Testis (tissue), 3 donors: Measurements from ENCODE around the gene ZNF618. TPM values are rescaled to one million over a fixed set of nuclear protein-coding genes. Genes with fewer than 3 reads are reported as not detected.

ENCODE experiments used
- DNase-seq: peaks from one replicate; pipeline ENCODE4 v3.0.0-alpha.2; 2019
- H3K27ac ChIP-seq, 2 donors: fragments of 200-600 bp; sonication (generic); one replicate each; pipeline ENCODE4 v1.5.1; 2019
- H3K27me3 ChIP-seq: fragments of 200-600 bp; sonication (generic); one replicate; pipeline ENCODE4 v1.5.1; 2019
- H3K36me3 ChIP-seq: fragments of 200-600 bp; sonication (generic); one replicate; pipeline ENCODE4 v1.5.1; 2017; ENCODE audit warnings: low read depth; ENCODE audit errors: missing control alignments
- H3K4me1 ChIP-seq: fragments of 200-600 bp; sonication (generic); one replicate; pipeline ENCODE4 v1.5.1; 2019
- H3K4me3 ChIP-seq, 2 donors: fragments of 200-600 bp; sonication (generic); one replicate each; pipeline ENCODE4 v1.5.1; 2017 to 2019
- H3K9me3 ChIP-seq: fragments of 200-600 bp; sonication (generic); one replicate; pipeline ENCODE4 v1.5.1; 2017
- POLR2A ChIP-seq: fragments of 450-650 bp; IDR thresholded peaks from one replicate; pipeline ENCODE4 v1.6.1; 2017; ENCODE audit warnings: antibody characterized with exemption, mild to moderate bottlenecking, moderate library complexity
- WGBS, 2 donors: methylation state at CpG; one replicate each; pipeline ENCODE4 v1.1.5; 2018; 5-methylcytosine and 5-hydroxymethylcytosine counted together
- intact Hi-C: fragments of 100-400 bp; cut with DNase I; formaldehyde crosslinking; loops from one replicate; pipeline ENCODE4 v1.15.1; 2023; ENCODE audit warnings: low total_unique reads
- polyA plus RNA-seq: library from polyadenylated mRNA; stranded (reverse); fragments of 350-450 nt; fragmentation: Illumina TruSeq; extraction: RNeasy Lipid Tissue Mini Kit (QIAGEN cat#74804); gene quantifications from one replicate; pipeline ENCODE4 v1.2.3, GENCODE V29; 2014; ENCODE audit warnings: low read depth, low replicate concordance; ENCODE audit not compliant: insufficient read depth
- total RNA-seq, 2 donors: library from RNA; depleted of rRNA; stranded (reverse); fragments of >200 nt; gene quantifications; one replicate each; pipeline ENCODE4 v1.2.3, GENCODE V29; 2016
- TF ChIP-seq, protein P1 (sequence below), 3 experiments: fragments of 450-650 bp in 2 of 3; fragments of 200-600 bp in 1 of 3; sonication (generic) in 1 of 3; IDR thresholded peaks; one replicate each; pipeline ENCODE4 v1.5.1; 2016 to 2019; ENCODE audit warnings: antibody characterized with exemption in 3 of 3, mild to moderate bottlenecking in 2 of 3, moderate library complexity in 1 of 3

ZNF618 gene
- total and polyA plus RNA-seq, 3 donors from 2014 or later, result 6.8 to 15.2 (median 14.6) TPM

DNA sequence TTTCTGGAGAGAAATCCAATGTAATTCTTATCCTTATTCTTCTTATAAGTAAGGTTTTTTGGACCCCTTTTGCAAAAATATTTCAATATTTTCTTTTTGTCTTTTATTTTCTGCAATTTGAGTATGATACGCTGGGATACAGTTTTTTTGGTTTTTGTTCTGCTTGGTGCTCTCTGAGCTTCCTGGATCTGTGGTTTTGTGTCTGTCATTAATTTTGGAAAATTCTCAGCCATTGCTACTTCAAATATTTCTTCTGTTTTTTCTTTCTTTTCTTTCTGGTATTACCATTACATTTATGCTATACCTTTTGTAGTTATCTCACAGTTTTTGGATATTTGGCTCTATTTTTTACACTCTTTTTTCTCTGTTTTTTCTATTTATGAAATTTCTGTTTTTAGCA lies 50.1 kb downstream of the ZNF618 start:
- intact Hi-C loops, result no loop called here
- Histone ChIP-seq H3K27me3 (no peaks in the 10 kb centered on the region), H3K9me3 (no peaks in the 10 kb centered on the region), H3K36me3 (no peaks in the 10 kb centered on the region), H3K4me3 (no peak overlapping the region), H3K4me1 (no peaks in the 10 kb centered on the region), H3K27ac (no peak overlapping the region)
- no peak for DNase-seq
- TF ChIP-seq, protein P1, sequence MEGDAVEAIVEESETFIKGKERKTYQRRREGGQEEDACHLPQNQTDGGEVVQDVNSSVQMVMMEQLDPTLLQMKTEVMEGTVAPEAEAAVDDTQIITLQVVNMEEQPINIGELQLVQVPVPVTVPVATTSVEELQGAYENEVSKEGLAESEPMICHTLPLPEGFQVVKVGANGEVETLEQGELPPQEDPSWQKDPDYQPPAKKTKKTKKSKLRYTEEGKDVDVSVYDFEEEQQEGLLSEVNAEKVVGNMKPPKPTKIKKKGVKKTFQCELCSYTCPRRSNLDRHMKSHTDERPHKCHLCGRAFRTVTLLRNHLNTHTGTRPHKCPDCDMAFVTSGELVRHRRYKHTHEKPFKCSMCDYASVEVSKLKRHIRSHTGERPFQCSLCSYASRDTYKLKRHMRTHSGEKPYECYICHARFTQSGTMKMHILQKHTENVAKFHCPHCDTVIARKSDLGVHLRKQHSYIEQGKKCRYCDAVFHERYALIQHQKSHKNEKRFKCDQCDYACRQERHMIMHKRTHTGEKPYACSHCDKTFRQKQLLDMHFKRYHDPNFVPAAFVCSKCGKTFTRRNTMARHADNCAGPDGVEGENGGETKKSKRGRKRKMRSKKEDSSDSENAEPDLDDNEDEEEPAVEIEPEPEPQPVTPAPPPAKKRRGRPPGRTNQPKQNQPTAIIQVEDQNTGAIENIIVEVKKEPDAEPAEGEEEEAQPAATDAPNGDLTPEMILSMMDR (IDR thresholded peaks at IDR 0.05), result no peak
- TF ChIP-seq POLR2A, result no peak
- WGBS, 2 donors, result 95% methylated on average over 1 of the region's 1 CpG

DNA sequence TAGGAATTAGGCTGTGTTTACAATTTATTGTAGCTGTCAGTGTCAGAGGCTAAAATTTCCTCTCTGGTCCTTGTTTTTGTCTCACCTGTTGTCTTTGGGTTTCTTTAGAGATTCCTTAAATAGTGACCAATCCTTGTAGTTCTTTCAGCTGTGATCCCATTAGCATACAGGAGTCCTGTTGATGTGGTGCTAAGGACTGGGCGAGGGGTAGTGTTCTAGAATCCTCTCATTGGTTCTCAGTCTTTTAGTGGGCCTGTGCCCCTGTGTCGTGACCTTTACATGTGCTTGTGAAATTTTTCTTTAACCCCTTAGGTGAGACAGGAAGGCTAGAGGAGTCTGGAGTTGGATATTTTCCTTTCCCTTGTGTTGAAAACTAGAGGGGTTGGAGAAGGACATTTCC lies 51.2 kb downstream of the ZNF618 start:
- H3K36me3 ChIP-seq, result no peaks in the 10 kb centered on the region
- no peaks in the 10 kb centered on the region for H3K4me1 ChIP-seq
- no peaks in the 10 kb centered on the region for H3K27me3 ChIP-seq
- TF ChIP-seq POLR2A, result no peak
- TF ChIP-seq, protein P1 (IDR thresholded peaks at IDR 0.05), result no peak
- no peak overlapping the region for H3K4me3 ChIP-seq
- H3K9me3 ChIP-seq, result no peaks in the 10 kb centered on the region
- intact Hi-C loops, result no loop called here
- 41 to 43% methylated on average over 2 of the region's 2 CpGs for WGBS, 2 donors
- H3K27ac ChIP-seq, result no peak overlapping the region
- no peak for DNase-seq

DNA sequence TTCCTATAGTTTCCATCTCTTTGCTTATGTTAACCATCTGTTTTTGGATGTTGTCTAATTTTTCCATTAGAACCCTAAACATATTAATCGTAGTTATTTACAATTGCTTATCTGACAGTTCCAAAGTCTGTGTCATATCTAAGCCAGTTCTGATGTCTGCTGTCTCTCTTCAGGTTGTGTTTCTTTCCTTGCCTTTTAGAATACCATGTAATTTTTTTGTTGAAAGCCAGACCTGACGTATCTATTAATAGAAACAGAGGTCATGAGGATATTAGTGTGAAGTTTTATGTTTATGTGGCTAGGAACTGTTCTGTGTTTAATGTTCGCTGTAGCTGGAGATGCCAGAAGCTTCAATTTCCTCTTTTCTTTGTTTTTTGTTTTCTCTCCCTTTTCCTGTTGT lies 52.2 kb downstream of the ZNF618 start:
- Histone ChIP-seq H3K9me3 (no peaks in the 10 kb centered on the region), H3K36me3 (no peaks in the 10 kb centered on the region), H3K4me1 (no peaks in the 10 kb centered on the region), H3K27ac (no peak overlapping the region), H3K27me3 (no peaks in the 10 kb centered on the region), H3K4me3 (no peak overlapping the region)
- 56 to 60% methylated on average over 3 of the region's 3 CpGs for WGBS, 2 donors
- DNase-seq, result no peak
- TF ChIP-seq POLR2A, result no peak
- TF ChIP-seq, protein P1 (IDR thresholded peaks at IDR 0.05), result no peak
- intact Hi-C loops, result no loop called here

DNA sequence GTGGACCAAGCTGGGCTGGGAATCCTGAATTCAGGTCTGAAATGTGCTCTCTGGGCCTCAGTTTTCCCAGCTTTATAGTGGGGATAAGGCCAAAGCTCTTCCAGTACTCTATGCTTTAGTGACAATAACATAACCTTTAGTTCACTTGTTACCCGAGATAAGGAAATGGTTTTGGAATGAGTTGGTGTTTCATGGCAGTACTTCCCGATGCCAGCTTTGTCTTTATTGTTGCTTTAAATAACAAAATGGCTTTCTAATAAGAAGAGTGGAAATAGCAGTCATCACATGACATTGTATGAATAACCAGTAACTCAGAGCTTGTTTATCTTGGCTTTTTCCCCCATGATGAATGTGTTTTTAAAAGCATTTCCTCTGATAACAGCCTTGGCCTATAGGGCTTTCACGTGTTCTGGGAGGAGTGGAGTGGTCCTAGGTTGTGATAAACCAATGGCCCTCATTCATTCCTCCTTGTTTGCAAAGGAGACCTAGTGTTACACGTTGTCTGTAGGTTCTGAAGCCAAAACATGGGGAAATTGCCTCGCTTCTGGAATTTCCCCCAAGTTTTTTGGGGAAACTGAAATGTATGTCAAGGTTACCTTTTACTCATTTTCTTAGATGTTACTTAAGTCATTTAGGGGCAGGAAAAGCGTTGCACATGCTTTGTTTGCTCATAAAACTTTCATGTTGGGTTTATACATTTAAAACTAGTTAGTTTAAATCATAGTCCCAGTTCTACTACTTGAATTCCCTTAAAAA lies 53.7 kb downstream of the ZNF618 start:
- no peak for DNase-seq
- intact Hi-C loops, result no loop called here

More for the DNA sequence above, 53.7 kb downstream of the ZNF618 start:
- Histone ChIP-seq H3K9me3 (no peaks in the 10 kb centered on the region), H3K4me1 (no peaks in the 10 kb centered on the region), H3K27me3 (no peaks in the 10 kb centered on the region), H3K27ac (no peak overlapping the region), H3K4me3 (no peak overlapping the region), H3K36me3 (no peaks in the 10 kb centered on the region)
- WGBS, 2 donors, result 63 to 69% methylated on average over 6 of the region's 6 CpGs
- TF ChIP-seq, protein P1 (IDR thresholded peaks at IDR 0.05), result no peak
- TF ChIP-seq POLR2A, result no peak
